PC-9 (cell line): ENCODE results near the gene TCAIM. TPM values are rescaled to one million over a fixed set of nuclear protein-coding genes. Genes with fewer than 3 reads are reported as not detected.
"Not testable (repeated sequence)": the region's sequence is repeated elsewhere in the genome, so short reads cannot be mapped to it uniquely, and the experiment has no call there.

ENCODE experiments used
- BruUV-seq: library from RNA; stranded (reverse); fragments of 400-500 nt; replicated peaks from 2 replicates; lab custom pipeline; 2021; lab: Mats Ljungman, UMichigan
- CTCF ChIA-PET: fragments of 300-600 bp; sonication (Branson Sonifier 250); formaldehyde crosslinking; loops from one replicate; lab custom pipeline; 2022; ENCODE audit warnings: antibody characterized with exemption; lab: Charles Lee
- POLR2A ChIA-PET: fragments of 300-600 bp; sonication (Branson Sonifier 250); formaldehyde crosslinking; loops from one replicate; lab custom pipeline; 2022; ENCODE audit warnings: antibody characterized with exemption; ENCODE audit not compliant: unreplicated experiment; lab: Charles Lee
- DNase-seq, 2 experiments: peaks; one replicate each; pipeline versions ENCODE4 v3.0.0 to v3.0.0-alpha.2; 2015 to 2022; ENCODE audit warnings: mixed read lengths in 1 of 2
- H2AFZ ChIP-seq: fragments of 200-600 bp; sonication (generic); 2 replicates; pipeline ENCODE4 v1.8.1; 2017; ENCODE audit warnings: antibody characterized with exemption
- H3F3A ChIP-seq: fragments of 200-600 bp; sonication (generic); 2 replicates; pipeline ENCODE4 v1.8.1; 2017; ENCODE audit warnings: antibody characterized with exemption, mild to moderate bottlenecking, low read depth; ENCODE audit not compliant: insufficient read depth
- H3K27ac ChIP-seq: fragments of 200-600 bp; sonication (generic); 2 replicates; pipeline ENCODE4 v1.6.1; 2016; ENCODE audit warnings: mixed run types
- H3K27me3 ChIP-seq: fragments of 200-600 bp; sonication (generic); 2 replicates; pipeline ENCODE4 v1.6.1; 2016; ENCODE audit warnings: low read depth, mixed run types; ENCODE audit not compliant: insufficient read depth
- H3K36me3 ChIP-seq: fragments of 200-600 bp; sonication (generic); 2 replicates; pipeline ENCODE4 v1.6.1; 2016; ENCODE audit warnings: low read depth, mixed run types
- H3K4me1 ChIP-seq: fragments of 200-600 bp; sonication (generic); replicated peaks from 2 replicates; pipeline ENCODE4 v1.6.1; 2016; ENCODE audit warnings: mixed run types; ENCODE audit not compliant: insufficient read depth
- H3K4me2 ChIP-seq: fragments of 200-600 bp; sonication (generic); 2 replicates; pipeline ENCODE4 v1.6.1; 2017; ENCODE audit warnings: mixed run types
- H3K4me3 ChIP-seq: fragments of 200-600 bp; sonication (generic); 2 replicates; pipeline ENCODE4 v1.6.1; 2016; ENCODE audit warnings: mixed run types
- H3K79me2 ChIP-seq: fragments of 200-600 bp; sonication (generic); 2 replicates; pipeline ENCODE4 v1.6.1; 2017; ENCODE audit warnings: low read depth, mixed run types
- H3K9me2 ChIP-seq: fragments of 200-600 bp; sonication (generic); 2 replicates; pipeline ENCODE4 v1.8.1; 2017; ENCODE audit warnings: mild to moderate bottlenecking; ENCODE audit not compliant: insufficient read depth
- H3K9me3 ChIP-seq: fragments of 200-600 bp; sonication (generic); 2 replicates; pipeline ENCODE4 v1.8.1; 2016; ENCODE audit warnings: low read depth; ENCODE audit not compliant: insufficient read depth
- H4K20me1 ChIP-seq: fragments of 200-600 bp; sonication (generic); 2 replicates; pipeline ENCODE4 v1.8.1; 2017; ENCODE audit not compliant: insufficient read depth
- CTCF ChIP-seq: fragments of 200-600 bp; sonication (generic); conservative IDR thresholded peaks from 2 replicates; pipeline ENCODE4 v1.6.1; 2017; ENCODE audit warnings: mixed run types, antibody characterized with exemption, mild to moderate bottlenecking, moderate library complexity
- EZH2 ChIP-seq: fragments of 200-600 bp; sonication (generic); IDR thresholded peaks from 2 replicates; pipeline ENCODE4 v1.8.0; 2017; ENCODE audit warnings: antibody characterized with exemption, low read depth
- intact Hi-C: fragments of 100-400 bp; cut with micrococcal nuclease; formaldehyde crosslinking; loops from one replicate; pipeline ENCODE4 v1.10.0; 2022; ENCODE audit not compliant: unreplicated experiment
- total RNA-seq: library from RNA; stranded (reverse); gene quantifications from 2 replicates; pipeline ENCODE4 v1.2.3, GENCODE V29; 2021

The TCAIM gene
- total RNA-seq, 1 experiment from 2014 or later: 28.3 TPM

- no peak overlapping the region for H2AFZ ChIP-seq
- H3K9me2 ChIP-seq: no peaks in the 10 kb centered on the region
- CTCF ChIA-PET: no interaction called here
- H3K79me2 ChIP-seq: no peaks in the 10 kb centered on the region
- no peaks in the 10 kb centered on the region for H3K4me1 ChIP-seq
- H3F3A ChIP-seq: no peaks in the 10 kb centered on the region
- DNase-seq: no peak
- no peaks in the 10 kb centered on the region for H3K27me3 ChIP-seq
- POLR2A ChIA-PET: no interaction called here
- no peak overlapping the region for H3K27ac ChIP-seq
- intact Hi-C loops: no loop called here
- no peak overlapping the region for H3K4me3 ChIP-seq
- H3K9me3 ChIP-seq: no peaks in the 10 kb centered on the region
- TF ChIP-seq CTCF: no peak
- TF ChIP-seq EZH2: no peak
- H3K36me3 ChIP-seq: no peaks in the 10 kb centered on the region
- no peak overlapping the region for H3K4me2 ChIP-seq
- H4K20me1 ChIP-seq: no peaks in the 10 kb centered on the region
- BruUV-seq: no TSS peak
These were observed 53.9 kb downstream of the TCAIM start for GRCh38 chr3:44392489-44392888.

GRCh38 chr3:44395714-44396113, 57.1 kb downstream of the TCAIM start:
- no peaks in the 10 kb centered on the region for H3F3A ChIP-seq
- no peaks in the 10 kb centered on the region for H3K27me3 ChIP-seq
- no peak overlapping the region for H3K4me3 ChIP-seq
- no peak overlapping the region for H3K27ac ChIP-seq
- CTCF ChIA-PET: no interaction called here
- TF ChIP-seq EZH2 (no peak), CTCF (no peak)
- no peak overlapping the region for H2AFZ ChIP-seq
- no peak overlapping the region for H3K4me2 ChIP-seq
- no peaks in the 10 kb centered on the region for H3K9me2 ChIP-seq
- H3K79me2 ChIP-seq: no peaks in the 10 kb centered on the region
- POLR2A ChIA-PET: no interaction called here
- H4K20me1 ChIP-seq: no peaks in the 10 kb centered on the region
- H3K9me3 ChIP-seq: no peaks in the 10 kb centered on the region
- DNase-seq: no peak
- H3K36me3 ChIP-seq: no peaks in the 10 kb centered on the region
- no TSS peak for BruUV-seq
- no peaks in the 10 kb centered on the region for H3K4me1 ChIP-seq
- intact Hi-C loops: no loop called here

GRCh38 chr3:44396200-44397171, 57.9 kb downstream of the TCAIM start:
- H4K20me1 ChIP-seq: no peaks in the 10 kb centered on the region
- no peak overlapping the region for H3K4me2 ChIP-seq
- CTCF ChIA-PET: no interaction called here
- no peaks in the 10 kb centered on the region for H3K36me3 ChIP-seq
- BruUV-seq: no TSS peak
- intact Hi-C loops: no loop called here
- H3K4me3 ChIP-seq: no peak overlapping the region
- H2AFZ ChIP-seq: no peak overlapping the region
- POLR2A ChIA-PET: no interaction called here
- DNase-seq: no peak
- no peaks in the 10 kb centered on the region for H3K79me2 ChIP-seq
- H3K9me2 ChIP-seq: no peaks in the 10 kb centered on the region
- no peaks in the 10 kb centered on the region for H3K4me1 ChIP-seq
- H3K9me3 ChIP-seq: no peaks in the 10 kb centered on the region
- no peaks in the 10 kb centered on the region for H3K27me3 ChIP-seq
- H3F3A ChIP-seq: no peaks in the 10 kb centered on the region
- TF ChIP-seq CTCF: no peak
- no peak for TF ChIP-seq EZH2
- no peak overlapping the region for H3K27ac ChIP-seq

- H3K36me3 ChIP-seq, BruUV-seq, CTCF ChIA-PET, POLR2A ChIA-PET, H3K4me3 ChIP-seq, H3K4me2 ChIP-seq, H3K9me3 ChIP-seq, H3K4me1 ChIP-seq, intact Hi-C loops, H3K79me2 ChIP-seq, H2AFZ ChIP-seq, DNase-seq, H3K27me3 ChIP-seq, H4K20me1 ChIP-seq, H3K27ac ChIP-seq, H3K9me2 ChIP-seq, H3F3A ChIP-seq: not testable (repeated sequence)
These were observed 59.7 kb downstream of the TCAIM start for GRCh38 chr3:44398271-44398670.
